K562 (cell line): ENCODE measurements around the gene EFNA2. TPM values are rescaled to one million over a fixed set of nuclear protein-coding genes. Genes with fewer than 3 reads are reported as not detected.

ENCODE experiments used
- ADNP ChIP-seq: fragments of 200-800 bp; sonication (Bioruptor generic); IDR thresholded peaks from 2 replicates; pipeline ENCODE4 v1.6.1; 2016; ENCODE audit warnings: missing genetic modification characterization, missing compliant biosample characterization
- AFF4 ChIP-seq: sonication (generic); formaldehyde crosslinking; IDR thresholded peaks from 2 replicates; pipeline ENCODE4 v1.8.0; 2023; ENCODE audit warnings: mild to moderate bottlenecking, missing genetic modification reagents
- ATF7 ChIP-seq: fragments of 450-650 bp; IDR thresholded peaks from 2 replicates; pipeline ENCODE4 v1.7.1; 2014; ENCODE audit warnings: mild to moderate bottlenecking, moderate library complexity
- BMI1 ChIP-seq: fragments of 150-350 bp; IDR thresholded peaks from 2 replicates; pipeline ENCODE4 v1.6.1; 2014; ENCODE audit warnings: low read length
- E2F6 ChIP-seq, 2 experiments: IDR thresholded peaks; 2 replicates each; pipeline ENCODE4 v1.6.1; 2011; ENCODE audit warnings: borderline replicate concordance in 1 of 2, control low read depth in 1 of 2, low read depth in 1 of 2, low read length in 1 of 2, mild to moderate bottlenecking in 1 of 2, mixed read lengths in 1 of 2, moderate library complexity in 1 of 2; ENCODE audit not compliant: insufficient read depth in 1 of 2, insufficient read length in 1 of 2, poor library complexity in 1 of 2, severe bottlenecking in 1 of 2; ENCODE audit errors: extremely low read depth in 1 of 2
- ESRRA ChIP-seq: fragments of 450-650 bp; IDR thresholded peaks from 2 replicates; pipeline ENCODE4 v1.6.1; 2014; ENCODE audit warnings: low read depth, mild to moderate bottlenecking, moderate library complexity, borderline replicate concordance
- FOSL1 ChIP-seq: fragments of 200-800 bp; sonication (Bioruptor generic); conservative IDR thresholded peaks from 2 replicates; pipeline ENCODE4 v1.6.1; 2016; ENCODE audit warnings: missing genetic modification characterization, missing compliant biosample characterization
- FOXP1 ChIP-seq: sonication (generic); formaldehyde crosslinking; IDR thresholded peaks from 2 replicates; pipeline ENCODE4 v1.8.0; 2022; ENCODE audit warnings: mild to moderate bottlenecking, missing genetic modification reagents
- GABPA ChIP-seq: fragments of 200-800 bp; sonication (Bioruptor generic); conservative IDR thresholded peaks from 2 replicates; pipeline ENCODE4 v1.6.1; 2016; ENCODE audit warnings: low read depth, missing genetic modification characterization, missing compliant biosample characterization
- GMEB1 ChIP-seq: fragments of 250-450 bp; sonication (Bioruptor Pico); IDR thresholded peaks from 2 replicates; pipeline ENCODE4 v1.4.0; 2020; ENCODE audit warnings: mild to moderate bottlenecking
- HES1 ChIP-seq: fragments of 450-650 bp; IDR thresholded peaks from 2 replicates; pipeline ENCODE4 v1.6.1; 2016; ENCODE audit warnings: low read depth, mild to moderate bottlenecking, moderate library complexity
- MAFF ChIP-seq: IDR thresholded peaks from 2 replicates; pipeline ENCODE4 v1.6.1; 2012; ENCODE audit warnings: low read length, improper control_type of control experiment
- MCM2 ChIP-seq: fragments of 450-650 bp; IDR thresholded peaks from 2 replicates; pipeline ENCODE4 v1.6.1; 2017; ENCODE audit warnings: low read depth, mild to moderate bottlenecking
- RNF2 ChIP-seq: sonication (generic); IDR thresholded peaks from 2 replicates; pipeline ENCODE4 v1.6.1; 2016
- SMAD4 ChIP-seq: fragments of 250-450 bp; sonication (Bioruptor Pico); conservative IDR thresholded peaks from 2 replicates; pipeline ENCODE4 v1.8.0; 2021; ENCODE audit warnings: inconsistent platforms, mild to moderate bottlenecking, moderate library complexity
- SP1 ChIP-seq: sonication (generic); formaldehyde crosslinking; IDR thresholded peaks from 2 replicates; pipeline ENCODE4 v1.8.1; 2022; ENCODE audit warnings: mild to moderate bottlenecking, missing genetic modification reagents
- TCFL5 ChIP-seq: fragments of 250-450 bp; sonication (Bioruptor Pico); conservative IDR thresholded peaks from 2 replicates; pipeline ENCODE4 v1.6.1; 2021; ENCODE audit warnings: mild to moderate bottlenecking, moderate library complexity, matching md5 sums
- ZFX ChIP-seq: sonication (generic); formaldehyde crosslinking; IDR thresholded peaks from 2 replicates; pipeline ENCODE4 v1.8.0; 2022; ENCODE audit warnings: mild to moderate bottlenecking, missing genetic modification reagents, moderate library complexity
- ZNF740 ChIP-seq, 3 experiments: fragments of 200-800 bp in 1 of 3; sonication (Bioruptor generic) in 1 of 3; sonication (generic) in 1 of 3; formaldehyde crosslinking in 1 of 3; IDR thresholded peaks; 2 replicates each; pipeline versions ENCODE4 v1.6.1 to v1.8.0; 2016 to 2022; ENCODE audit warnings: mild to moderate bottlenecking in 2 of 3, missing compliant biosample characterization in 2 of 3, missing genetic modification characterization in 2 of 3, missing genetic modification reagents in 1 of 3
- polyA plus RNA-seq, 8 experiments: library from polyadenylated mRNA; depleted of rRNA in 4 of 8; stranded (reverse) in 5 of 8; unstranded in 3 of 8; fragments of >200 nt; fragmentation: Nextera tagmentation in 2 of 8; fragmentation: Illumina TruSeq in 1 of 8; extraction: Ambion mirVana in 2 of 8; extraction: Trizol in 1 of 8; gene quantifications; 2 replicates each; pipeline versions ENCODE4 v1.2.1 to v1.2.3, GENCODE V29; 2011 to 2014; ENCODE audit warnings: inconsistent platforms in 1 of 8, missing spikeins in 1 of 8
- total RNA-seq, 7 experiments: library from RNA; depleted of rRNA in 6 of 7; stranded (reverse); fragments of >200 nt in 6 of 7; fragmentation: Illumina TruSeq in 2 of 7; extraction: Trizol in 2 of 7; gene quantifications; 2 replicates each; pipeline versions ENCODE4 v1.2.1 to v1.2.3, GENCODE V29; 2011 to 2021; ENCODE audit warnings: low replicate concordance in 1 of 7

EFNA2 gene
- total and polyA plus RNA-seq, 9 of the 15 experiments (the other 6 are each of a cell fraction or from before 2014, with no cell fraction given): 0.11 to 0.44 (median 0.15) TPM; not detected in 6

- TF ChIP-seq ATF7 (peak; percentile 74), ZNF740 (CRISPR knock-in tag; IDR thresholded peaks at IDR 0.05) (peak; percentile 48; the same call in 1 of the 2 replicates), ZNF740 (tag; IDR thresholded peaks at IDR 0.05) (no peak), MAFF (no peak), FOXP1 (CRISPR knock-in tag) (peak; percentile 43; the same call in 1 of the 2 replicates), AFF4 (CRISPR knock-in tag) (0 out of 2 replicates have a peak, but pooled peaks have one; percentile 1), GMEB1 (CRISPR knock-in tag) (no peak), SP1 (peak; percentile 65), ADNP (tag) (no peak), RNF2 (0 out of 2 replicates have a peak, but pooled peaks have one; percentile 15), GABPA (tag) (no peak), TCFL5 (CRISPR knock-in tag) (no peak), ESRRA (peak; percentile 94), E2F6 (IDR thresholded peaks at IDR 0.05; ENCODE audit: borderline replicate concordance in 1 of 2, extremely low read depth in 1 of 2, insufficient read depth in 1 of 2, insufficient read length in 1 of 2, low read depth in 1 of 2, low read length in 1 of 2, poor library complexity in 1 of 2, severe bottlenecking in 1 of 2) (peak; percentile 17 to 87), SMAD4 (CRISPR knock-in tag) (no peak), ZFX (CRISPR knock-in tag) (peak; percentile 89), FOSL1 (peak; percentile 38; the same call in 1 of the 2 replicates), HES1 (no peak), BMI1 (peak; percentile 77), MCM2 (no peak)
Observed at GRCh38 chr19:1324806-1325567, 39.3 kb downstream of the EFNA2 start (continued).
